GM12864 (cell line): ENCODE measurements around the gene FOXO1.

Experiments used
- DNase-seq: peaks from one replicate; pipeline ENCODE4 v3.0.0-alpha.2; 2011; ENCODE audit warnings: low read depth
- H3K4me3 ChIP-seq: 2 replicates; pipeline ENCODE4 v1.5.1; 2011; ENCODE audit warnings: mild to moderate bottlenecking, low read depth, low read length, control low read depth
- TF ChIP-seq, protein P1 (sequence below): IDR thresholded peaks from 2 replicates; pipeline ENCODE4 v1.5.1; 2011; ENCODE audit warnings: low read depth, mild to moderate bottlenecking, moderate library complexity, low read length, control low read depth, inconsistent platforms; ENCODE audit errors: missing control alignments

Gene FOXO1

DNA sequence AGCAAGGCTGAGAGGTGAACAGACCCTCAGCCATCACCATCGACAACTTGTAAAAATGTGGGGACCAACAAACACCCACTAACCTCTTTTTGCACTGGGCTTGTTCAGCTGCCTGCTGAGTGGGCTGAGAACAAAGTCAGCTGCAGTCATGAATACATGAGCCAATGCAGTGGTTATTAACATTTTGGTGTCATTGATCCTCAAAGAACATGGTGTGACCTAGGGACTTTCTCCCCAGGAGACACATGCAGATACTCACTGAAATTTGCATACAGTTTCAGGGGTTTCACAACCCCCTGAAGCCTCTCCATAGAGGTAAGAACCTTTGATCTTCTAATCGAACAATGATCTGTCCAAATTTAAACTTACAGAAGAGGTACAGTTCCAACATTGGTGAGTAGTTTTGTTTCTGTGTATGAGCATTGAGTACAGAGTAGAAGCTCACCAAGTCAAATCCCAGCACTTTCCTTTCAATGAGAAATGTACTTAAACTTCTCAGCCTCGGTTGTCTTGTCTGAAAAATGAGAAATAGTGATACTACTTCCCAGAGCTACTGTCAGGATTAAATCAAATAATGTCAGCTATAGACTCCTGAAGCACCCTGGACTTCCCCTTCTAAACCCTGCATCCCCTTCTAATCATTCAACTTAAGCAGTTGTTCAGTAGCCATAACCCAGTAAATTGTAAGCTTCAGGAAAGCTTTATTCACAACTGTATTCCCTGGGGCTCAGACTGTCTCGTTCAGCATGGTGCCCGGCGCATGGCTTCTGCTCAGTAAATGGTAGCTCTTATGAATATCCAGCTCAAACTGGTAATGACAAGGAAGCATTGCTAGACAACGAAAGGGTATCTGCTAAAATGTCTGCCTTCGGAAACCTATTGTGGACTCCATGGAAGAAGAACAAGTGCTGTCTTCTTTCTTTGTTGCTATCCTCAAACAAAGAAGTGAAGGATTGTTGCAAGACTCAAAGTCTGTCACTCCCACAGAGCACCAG is 148.7 kb downstream of the FOXO1 start:
- H3K4me3 ChIP-seq: no peak overlapping the region
- DNase-seq: peak; percentile 57
- TF ChIP-seq, protein P1, sequence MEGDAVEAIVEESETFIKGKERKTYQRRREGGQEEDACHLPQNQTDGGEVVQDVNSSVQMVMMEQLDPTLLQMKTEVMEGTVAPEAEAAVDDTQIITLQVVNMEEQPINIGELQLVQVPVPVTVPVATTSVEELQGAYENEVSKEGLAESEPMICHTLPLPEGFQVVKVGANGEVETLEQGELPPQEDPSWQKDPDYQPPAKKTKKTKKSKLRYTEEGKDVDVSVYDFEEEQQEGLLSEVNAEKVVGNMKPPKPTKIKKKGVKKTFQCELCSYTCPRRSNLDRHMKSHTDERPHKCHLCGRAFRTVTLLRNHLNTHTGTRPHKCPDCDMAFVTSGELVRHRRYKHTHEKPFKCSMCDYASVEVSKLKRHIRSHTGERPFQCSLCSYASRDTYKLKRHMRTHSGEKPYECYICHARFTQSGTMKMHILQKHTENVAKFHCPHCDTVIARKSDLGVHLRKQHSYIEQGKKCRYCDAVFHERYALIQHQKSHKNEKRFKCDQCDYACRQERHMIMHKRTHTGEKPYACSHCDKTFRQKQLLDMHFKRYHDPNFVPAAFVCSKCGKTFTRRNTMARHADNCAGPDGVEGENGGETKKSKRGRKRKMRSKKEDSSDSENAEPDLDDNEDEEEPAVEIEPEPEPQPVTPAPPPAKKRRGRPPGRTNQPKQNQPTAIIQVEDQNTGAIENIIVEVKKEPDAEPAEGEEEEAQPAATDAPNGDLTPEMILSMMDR: no peak

DNA sequence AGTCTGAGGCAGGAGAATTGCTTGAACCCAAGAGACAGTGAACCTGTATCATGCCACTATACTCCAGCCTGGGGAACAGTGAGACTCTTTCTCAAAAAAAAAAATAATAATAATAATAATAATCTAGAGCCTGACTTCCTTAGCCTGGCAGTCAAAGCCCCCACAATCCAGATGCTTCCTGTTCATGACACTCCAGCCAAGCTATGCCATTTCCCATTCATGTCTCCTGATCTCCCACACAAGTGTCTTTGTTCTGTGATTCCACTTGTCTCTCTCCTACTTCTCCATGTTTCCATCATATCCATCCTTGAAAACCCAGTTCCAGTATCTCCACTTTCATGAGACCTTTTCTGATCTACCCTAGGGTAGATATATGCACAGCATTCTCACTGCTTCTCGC is 150.7 kb downstream of the FOXO1 start:
- no peak overlapping the region for H3K4me3 ChIP-seq
- no peak for DNase-seq
- TF ChIP-seq, protein P1: no peak

DNA sequence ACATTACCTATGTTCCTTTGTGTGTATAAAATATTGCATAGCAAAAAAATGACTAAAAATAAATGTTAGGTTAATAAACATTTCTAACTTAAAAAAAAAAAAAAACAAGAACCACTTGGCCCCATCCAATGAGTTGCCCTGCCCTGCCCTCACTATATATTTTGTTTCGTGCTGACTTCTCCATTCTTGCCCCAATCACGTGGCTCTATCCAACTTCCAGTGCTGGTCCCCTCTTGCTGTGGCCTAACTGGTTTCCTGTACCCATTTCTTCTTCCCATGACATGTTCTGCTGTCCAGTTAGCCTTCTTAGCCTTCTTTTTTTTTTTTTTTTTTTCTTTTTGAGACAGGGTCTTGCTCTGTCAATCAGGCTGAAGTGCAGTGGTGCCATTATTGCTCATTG is 151.6 kb downstream of the FOXO1 start:
- DNase-seq: no peak
- TF ChIP-seq, protein P1: no peak
- no peak overlapping the region for H3K4me3 ChIP-seq

DNA sequence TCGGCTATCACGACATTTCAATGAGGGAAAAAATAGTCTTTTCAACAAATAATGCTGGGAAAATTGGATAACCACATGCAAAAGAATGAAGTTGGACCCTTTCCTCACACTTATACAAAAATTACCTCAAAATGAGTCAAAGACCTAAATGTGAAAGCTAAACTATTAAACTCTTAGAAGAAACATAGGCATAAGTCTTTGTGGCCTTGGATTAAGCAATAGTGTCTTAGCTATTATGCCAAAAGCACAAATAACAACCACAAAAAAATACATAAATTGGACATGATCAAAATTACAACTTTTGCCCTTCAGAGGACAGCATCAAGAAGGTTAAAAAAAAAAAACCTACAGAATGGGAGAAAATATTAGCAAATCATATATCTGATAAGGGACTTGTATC is 156.6 kb downstream of the FOXO1 start:
- H3K4me3 ChIP-seq: no peak overlapping the region
- no peak for DNase-seq
- TF ChIP-seq, protein P1: no peak

DNA sequence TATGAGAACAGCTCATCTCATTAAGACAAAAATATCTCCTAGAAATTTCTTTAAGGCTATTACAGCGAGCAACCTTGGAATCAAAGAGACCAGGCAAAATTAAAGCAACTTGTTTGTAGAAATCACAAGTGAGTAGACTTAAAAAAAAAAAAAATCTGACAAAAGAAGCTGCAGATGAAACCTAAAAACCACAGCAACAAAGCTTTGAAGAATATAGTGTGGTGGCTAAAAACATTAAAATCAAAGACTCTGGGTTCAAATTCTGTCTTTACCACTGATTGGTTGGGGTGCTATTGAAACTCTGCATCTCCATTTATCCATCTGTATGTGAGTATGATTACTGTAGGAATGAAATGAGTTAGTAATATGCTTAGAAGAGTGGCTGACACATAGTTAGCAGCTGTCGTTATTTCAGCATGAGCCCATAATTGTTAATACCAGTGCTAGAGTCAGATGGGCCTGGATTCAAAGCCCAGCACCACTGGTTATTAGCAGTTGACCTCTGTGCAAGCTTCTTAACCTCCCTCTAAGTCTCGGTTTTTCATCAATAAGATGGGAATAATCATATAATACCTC is 157.6 kb downstream of the FOXO1 start:
- DNase-seq: no peak
- no peak overlapping the region for H3K4me3 ChIP-seq
- TF ChIP-seq, protein P1: no peak

DNA sequence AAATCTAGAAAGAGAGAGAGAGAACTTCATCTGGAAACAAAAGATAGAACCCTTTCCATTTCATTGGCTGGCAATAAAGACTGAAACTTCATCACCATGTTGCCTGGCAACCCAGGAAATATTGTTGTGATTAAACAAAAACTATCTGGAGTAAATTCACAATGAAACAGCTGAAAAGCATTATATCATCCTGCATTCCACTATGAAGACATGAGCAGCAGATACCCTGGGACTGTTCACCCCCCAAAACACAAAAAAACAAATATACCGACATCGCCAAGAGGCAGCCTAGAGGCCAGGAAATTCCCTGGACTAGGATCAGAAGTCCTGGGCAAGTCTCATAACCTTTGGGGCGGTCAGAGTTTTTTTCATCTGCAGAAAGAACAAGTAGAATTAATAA is 158.3 kb downstream of the FOXO1 start:
- TF ChIP-seq, protein P1: no peak
- no peak overlapping the region for H3K4me3 ChIP-seq
- no peak for DNase-seq
